Measurements from ENCODE around the gene TCEA2.

DNA sequence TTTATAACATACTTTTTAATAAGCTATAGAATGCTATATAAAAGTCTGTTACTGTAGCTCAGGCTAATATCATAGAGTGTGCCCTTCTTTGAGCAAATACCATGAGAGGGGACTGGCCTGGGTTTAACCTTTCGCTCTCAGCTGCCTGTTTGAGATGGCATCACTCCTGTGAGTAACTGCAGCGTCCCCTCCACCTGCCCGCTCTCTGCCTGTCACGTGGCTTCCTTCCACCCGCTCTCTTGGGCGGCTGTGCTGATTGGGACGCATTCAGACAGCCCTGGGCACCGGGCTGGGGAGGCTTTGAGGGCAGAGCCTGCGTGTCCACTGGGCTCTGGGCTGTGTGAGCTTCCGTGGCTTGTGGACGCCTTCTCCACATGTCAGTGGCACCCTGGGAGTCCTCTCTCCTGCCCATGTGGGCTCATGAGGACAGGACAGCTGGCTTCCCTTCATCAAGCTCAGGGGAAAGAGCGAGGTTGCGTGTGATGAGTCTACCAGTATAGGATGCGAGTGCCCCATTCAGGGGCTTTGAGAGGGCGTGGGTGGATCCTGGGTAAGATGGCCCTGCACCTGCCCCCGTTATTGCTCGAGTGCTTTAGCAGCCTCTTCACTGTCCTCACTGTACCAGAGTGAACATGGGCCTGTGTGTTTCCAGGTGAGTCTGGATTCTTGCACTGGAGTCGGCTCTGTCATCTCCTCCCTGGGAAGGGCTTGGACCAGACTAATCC lies 37.7 kb upstream of the TCEA2 start:
- TF ChIP-seq SP1 (IDR thresholded peaks at IDR 0.05) (no peak), BHLHE40 (IDR thresholded peaks at IDR 0.05; ENCODE audit: borderline replicate concordance) (no peak), FOXK2 (IDR thresholded peaks at IDR 0.05) (no peak), ELF4 (IDR thresholded peaks at IDR 0.05) (no peak), FOXA1 (IDR thresholded peaks at IDR 0.05) (no peak), FOXM1 (IDR thresholded peaks at IDR 0.05; ENCODE audit: borderline replicate concordance) (no peak), HDGF (IDR thresholded peaks at IDR 0.05; ENCODE audit: borderline replicate concordance) (no peak), SUZ12 (IDR thresholded peaks at IDR 0.05) (no peak)

Data from HEK293T (cell line).